IPS-18c (cell line): ENCODE results near the gene KRT82.

Source experiments
- H3K4me3 ChIP-seq: 2 replicates; pipeline ENCODE4 v1.7.0; 2013; ENCODE audit warnings: low read depth, mild to moderate bottlenecking, low read length, moderate library complexity; ENCODE audit not compliant: insufficient read depth
- H3K9me3 ChIP-seq: one replicate; pipeline ENCODE4 v1.6.1; 2013; ENCODE audit warnings: mild to moderate bottlenecking, low read length, moderate library complexity; ENCODE audit not compliant: control insufficient read depth, insufficient read depth

Gene KRT82

DNA sequence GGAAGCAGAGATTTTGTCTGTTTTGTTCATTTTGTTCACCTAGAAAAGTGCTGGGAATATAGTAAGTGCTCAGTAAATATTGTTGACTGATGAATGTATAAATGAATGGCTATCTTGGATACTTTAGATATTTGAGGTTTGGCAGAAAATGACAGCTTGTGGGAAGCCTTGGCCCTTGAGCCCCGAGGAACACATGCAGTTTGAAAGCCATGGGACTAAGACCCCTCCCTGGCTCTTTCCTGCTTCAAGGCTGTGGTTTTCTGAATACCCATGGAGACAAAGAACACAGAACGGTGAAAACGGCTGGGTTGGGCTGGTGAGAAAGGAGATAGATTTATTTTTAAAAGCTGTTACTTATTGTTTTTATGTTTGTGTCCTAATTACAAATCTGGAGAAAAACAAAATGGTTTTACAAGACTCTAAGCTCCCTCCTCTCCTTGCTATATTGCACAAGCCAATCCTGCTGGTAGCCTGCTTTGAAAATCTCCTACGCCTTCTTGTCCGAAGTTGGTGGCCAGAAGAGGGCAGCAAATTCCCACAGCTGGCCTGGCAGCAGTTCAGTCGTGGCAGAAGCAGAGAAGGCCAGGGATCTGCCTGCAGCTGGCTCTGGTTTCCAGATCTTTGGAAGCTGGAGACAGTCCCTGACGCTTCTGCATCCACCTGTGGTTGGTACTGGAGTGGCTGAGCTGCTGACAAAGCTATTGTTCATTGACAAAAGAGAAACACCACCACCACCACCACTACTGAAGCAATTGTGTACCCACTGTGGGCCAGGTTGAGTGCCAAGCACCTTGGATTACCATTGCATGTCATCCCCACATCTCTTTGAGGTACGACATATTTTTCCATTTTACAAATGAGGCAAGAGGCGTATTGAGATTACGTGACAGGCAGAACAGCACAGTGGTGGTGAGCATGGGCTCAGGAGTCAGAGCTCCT lies 33.6 kb downstream of the KRT82 start:
- Histone ChIP-seq H3K4me3 (no peak overlapping the region), H3K9me3 (no peaks in the 10 kb centered on the region)

DNA sequence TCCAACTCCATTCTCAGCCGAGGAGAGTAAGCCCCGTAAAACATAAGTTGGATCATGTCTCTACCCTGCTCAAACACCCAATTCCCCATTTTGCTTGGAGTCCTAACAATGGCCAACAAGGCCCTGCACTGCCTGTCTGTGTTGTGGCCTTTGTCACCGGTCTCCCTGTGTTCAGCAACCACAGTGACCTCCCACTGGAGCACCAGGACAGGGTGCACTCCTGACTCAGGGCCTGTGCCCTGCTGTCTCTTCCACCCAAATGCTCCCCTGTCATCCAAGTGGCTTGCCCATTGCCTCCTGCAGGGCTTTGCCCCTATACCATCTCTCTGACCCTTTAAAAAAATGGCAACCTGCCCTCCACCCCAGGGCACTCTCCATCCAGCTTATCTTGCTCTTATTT lies 34.4 kb downstream of the KRT82 start:
- Histone ChIP-seq H3K9me3 (no peaks in the 10 kb centered on the region), H3K4me3 (no peak overlapping the region)

DNA sequence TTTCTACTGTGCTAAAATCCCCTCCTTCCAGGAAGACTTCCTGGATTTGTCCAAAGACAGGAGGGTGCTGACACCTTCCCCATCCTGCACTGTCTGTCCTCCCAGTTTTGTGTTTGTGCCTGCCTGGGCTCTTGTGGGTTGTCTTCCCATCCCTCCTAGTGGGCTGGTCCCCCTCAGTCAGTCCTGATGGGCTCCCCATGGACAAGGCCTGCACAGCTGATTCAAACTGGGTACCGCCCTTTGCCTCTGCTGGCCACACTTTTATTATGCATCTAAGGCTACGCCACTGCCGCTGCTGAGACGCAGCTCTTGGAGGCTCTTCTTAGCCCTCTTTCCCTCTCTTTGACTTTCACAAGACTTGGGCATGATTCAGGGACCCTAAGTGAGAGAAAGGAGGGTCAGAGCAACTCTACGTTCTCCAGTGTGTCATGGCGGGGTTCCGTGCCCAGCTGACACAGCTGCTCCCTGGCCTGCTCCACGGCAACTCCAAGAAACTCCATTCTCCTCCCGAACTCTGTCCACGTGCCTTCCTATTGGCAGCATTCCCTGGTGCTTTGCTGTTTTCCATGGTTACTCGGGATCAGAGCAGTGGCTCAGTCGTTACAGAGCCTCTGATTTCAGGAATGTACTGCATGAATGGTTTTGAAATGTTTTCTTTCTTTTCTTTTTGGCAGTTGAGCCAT lies 35.1 kb downstream of the KRT82 start:
- H3K4me3 ChIP-seq, result no peak overlapping the region
- H3K9me3 ChIP-seq, result no peaks in the 10 kb centered on the region

DNA sequence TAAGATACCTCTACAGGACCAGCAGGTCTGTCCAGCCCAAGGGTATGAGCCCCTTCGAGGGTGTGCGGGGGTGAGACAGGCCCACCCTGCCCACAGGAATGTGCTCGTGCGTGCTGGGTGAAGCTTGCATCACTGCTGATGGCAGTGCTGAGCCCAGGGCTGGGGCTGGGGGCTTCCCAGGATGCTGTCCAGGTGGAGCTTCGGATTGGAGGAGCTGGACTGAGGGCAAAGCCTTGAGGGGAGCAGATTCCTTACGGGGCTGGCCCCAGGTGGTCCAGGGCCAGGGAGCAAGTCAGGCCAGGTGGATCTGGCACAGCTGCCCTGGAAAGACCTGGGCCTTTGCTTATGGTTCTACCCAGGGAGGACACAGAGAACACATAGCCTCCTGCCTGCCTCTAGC lies 36.3 kb downstream of the KRT82 start:
- no peak overlapping the region for H3K4me3 ChIP-seq
- no peaks in the 10 kb centered on the region for H3K9me3 ChIP-seq

DNA sequence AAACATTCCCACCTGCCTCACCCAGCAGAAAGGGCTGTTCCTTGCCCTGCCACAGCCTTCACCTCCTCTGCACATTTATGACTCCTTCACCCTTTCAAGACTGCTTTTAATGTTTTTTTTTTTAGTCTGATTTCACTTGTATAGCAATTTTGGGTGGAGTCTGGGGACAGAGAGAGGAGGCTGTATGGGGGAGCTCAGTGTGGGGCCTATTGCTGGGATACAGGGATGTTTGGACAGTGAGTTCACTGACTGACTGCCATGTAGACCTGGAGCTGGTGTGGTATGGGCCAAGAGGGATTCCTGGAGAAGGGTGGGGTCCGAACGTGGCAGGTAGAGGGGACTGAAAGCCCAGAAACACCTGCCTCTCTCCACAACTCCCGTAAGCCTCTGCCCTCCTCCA lies 36.9 kb downstream of the KRT82 start:
- no peak overlapping the region for H3K4me3 ChIP-seq
- H3K9me3 ChIP-seq, result no peaks in the 10 kb centered on the region

DNA sequence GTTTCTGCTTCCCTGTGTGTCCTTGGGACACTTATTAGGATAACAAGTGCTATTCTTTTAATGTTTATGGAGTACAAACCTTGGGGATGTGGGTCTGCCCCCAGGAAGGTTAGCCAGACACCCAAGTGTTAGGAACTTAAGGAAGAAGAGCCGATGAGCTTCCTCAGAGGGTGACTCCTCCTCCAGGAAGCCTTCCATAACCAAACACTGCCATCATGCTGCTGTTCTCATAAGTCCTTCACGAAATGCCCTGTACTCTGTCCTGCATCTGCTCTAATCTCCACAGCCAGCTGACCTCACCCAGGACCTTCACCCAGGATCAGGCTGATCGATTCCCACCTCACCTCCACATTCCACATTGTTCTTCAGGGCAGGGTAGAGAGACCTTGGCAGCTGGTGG lies 37.6 kb downstream of the KRT82 start:
- no peak overlapping the region for H3K4me3 ChIP-seq
- H3K9me3 ChIP-seq, result no peaks in the 10 kb centered on the region

- H3K9me3 ChIP-seq, result no peaks in the 10 kb centered on the region
- no peak overlapping the region for H3K4me3 ChIP-seq
These were observed 38.3 kb downstream of the KRT82 start for GRCh38 chr12:52367876-52368275.

DNA sequence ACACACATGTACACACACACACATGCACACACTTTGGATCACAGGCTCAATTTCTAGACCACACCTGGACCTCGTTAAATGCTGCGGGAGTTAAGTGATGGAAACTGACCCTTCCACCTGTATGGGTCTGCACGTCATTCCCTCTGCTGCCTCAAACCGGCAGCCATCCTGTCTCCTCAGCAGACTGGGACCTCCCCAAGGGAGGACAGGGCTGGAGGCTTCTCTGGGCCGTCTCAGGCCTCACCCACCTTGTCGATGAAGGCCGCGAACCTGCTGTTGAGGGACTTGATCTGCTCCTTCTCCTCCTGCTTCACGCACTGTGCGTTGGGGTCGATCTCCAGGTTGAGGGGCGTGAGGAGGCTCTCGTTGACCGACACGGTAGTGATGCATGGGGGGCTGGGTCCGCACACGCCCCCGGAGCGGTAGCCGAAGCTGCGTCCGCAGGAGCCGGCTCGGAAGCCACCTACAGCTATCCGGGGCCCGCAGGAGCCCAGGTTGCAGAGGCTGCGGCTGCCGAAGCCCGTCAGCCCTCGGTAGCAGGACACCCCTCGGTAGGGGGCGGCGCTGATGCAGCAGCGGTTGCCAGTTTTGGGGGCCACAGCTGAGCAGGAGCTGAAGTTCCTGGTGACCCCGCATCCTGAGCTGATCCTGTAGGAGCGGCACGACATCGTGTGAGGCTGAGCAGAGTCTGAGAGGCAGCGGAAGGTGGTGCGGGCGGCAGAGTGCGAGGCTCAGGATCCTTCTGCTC lies 39.2 kb downstream of the KRT82 start, which contains the start of gene KRT85:
Gene KRT85 (minus strand): TSS at position 744 of the 748 bp plus-strand sequence. CDS start 76 bp downstream, at position 668.
- H3K9me3 ChIP-seq, result no peaks in the 10 kb centered on the region
- H3K4me3 ChIP-seq, result no peak within 1 kb of the TSS

GRCh38 chr12:52364901-52365489 lies 41.1 kb downstream of the KRT82 start:
- H3K4me3 ChIP-seq, result no peak overlapping the region
- H3K9me3 ChIP-seq, result no peaks in the 10 kb centered on the region

- no peaks in the 10 kb centered on the region for H3K9me3 ChIP-seq
These were observed 42.1 kb downstream of the KRT82 start for GRCh38 chr12:52364061-52364460.

GRCh38 chr12:52363111-52363679 lies 42.9 kb downstream of the KRT82 start:
- H3K9me3 ChIP-seq, result no peaks in the 10 kb centered on the region
- H3K4me3 ChIP-seq, result no peak overlapping the region

More at GRCh38 chr12:52364061-52364460, 42.1 kb downstream of the KRT82 start:
- no peak overlapping the region for H3K4me3 ChIP-seq

DNA sequence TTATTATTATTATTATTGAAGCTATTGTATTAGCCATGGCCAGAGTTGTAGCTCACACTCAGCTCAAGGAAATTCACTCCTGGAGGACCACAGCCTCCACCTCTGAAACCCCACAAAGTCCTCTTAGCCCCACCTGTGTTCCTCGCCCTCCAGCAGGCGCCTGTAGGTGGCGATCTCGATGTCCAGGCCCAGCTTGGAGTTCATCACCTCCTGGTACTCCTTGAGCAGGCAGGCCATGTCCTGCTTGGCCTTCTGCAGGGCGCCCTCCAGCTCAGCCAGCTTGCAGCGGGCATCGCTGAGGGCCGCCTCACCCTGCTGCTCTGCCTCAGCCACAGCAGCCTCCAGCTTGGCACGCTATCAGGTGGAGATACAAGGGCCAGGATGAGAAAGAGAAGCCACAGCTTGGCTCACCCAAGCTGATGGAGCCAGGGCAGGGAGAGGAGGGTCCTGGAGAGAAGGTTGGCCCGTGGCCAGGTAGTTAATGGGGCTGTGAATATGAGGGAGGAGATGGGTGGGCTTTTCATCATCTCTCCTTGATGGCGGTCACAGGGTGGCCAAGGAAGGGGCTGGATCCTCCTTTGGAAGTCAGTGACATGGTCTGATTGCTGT lies 43.9 kb downstream of the KRT82 start:
- no peak overlapping the region for H3K4me3 ChIP-seq
- H3K9me3 ChIP-seq, result no peaks in the 10 kb centered on the region

DNA sequence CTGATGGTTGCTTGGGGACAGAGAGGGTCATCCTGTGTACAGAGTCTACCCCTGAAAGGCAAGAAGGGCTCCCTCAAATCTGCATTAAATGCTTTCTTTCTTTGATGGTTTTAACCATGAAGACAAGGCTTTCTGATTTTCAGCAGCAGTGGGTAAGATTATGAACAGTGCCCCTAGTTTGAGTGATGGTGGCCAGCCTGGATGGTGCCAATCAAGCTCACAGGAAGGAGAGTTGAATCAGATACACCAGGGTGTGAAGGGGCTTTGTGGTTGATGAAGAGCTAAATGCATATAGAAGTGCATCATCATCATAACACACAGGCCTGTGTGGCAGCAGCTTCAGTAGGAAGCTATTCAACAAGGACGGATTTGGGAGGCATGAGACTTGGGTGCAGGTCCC lies 44.6 kb downstream of the KRT82 start:
- Histone ChIP-seq H3K4me3 (no peak overlapping the region), H3K9me3 (no peaks in the 10 kb centered on the region)

DNA sequence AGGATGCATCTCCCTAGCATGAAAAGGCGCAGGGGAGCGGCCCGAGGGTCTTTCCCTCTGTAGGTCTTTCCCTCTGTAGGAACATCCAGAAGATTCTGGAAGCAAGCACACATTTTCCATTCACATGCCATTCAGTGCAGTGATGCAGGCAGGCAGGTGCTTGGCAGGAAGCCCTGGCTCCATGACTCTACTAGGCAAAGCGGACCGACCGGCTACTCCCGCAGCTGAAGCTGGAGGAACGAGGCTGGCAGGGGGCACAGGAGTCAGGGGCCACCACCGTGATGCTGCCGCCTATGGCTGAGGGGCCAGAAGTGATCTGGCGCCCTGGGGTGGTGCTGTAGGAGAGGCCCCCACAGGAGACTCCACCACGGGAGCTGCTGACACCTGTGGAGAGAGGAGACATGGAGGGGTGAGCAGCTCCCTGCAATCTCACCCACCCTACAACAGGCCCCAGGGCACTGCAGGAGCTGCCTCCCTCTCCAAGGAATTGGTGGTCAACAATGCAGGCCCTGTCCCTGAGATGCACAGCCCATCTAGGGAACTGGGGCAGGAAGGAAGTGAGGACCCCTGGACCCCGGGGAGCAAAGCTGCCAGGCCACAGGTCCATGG lies 45.4 kb downstream of the KRT82 start:
- no peaks in the 10 kb centered on the region for H3K9me3 ChIP-seq

GRCh38 chr12:52360106-52360662 lies 46.0 kb downstream of the KRT82 start:
- Histone ChIP-seq H3K9me3 (no peaks in the 10 kb centered on the region), H3K4me3 (no peak overlapping the region)

More for the DNA sequence above, 45.4 kb downstream of the KRT82 start:
- H3K4me3 ChIP-seq, result no peak overlapping the region

DNA sequence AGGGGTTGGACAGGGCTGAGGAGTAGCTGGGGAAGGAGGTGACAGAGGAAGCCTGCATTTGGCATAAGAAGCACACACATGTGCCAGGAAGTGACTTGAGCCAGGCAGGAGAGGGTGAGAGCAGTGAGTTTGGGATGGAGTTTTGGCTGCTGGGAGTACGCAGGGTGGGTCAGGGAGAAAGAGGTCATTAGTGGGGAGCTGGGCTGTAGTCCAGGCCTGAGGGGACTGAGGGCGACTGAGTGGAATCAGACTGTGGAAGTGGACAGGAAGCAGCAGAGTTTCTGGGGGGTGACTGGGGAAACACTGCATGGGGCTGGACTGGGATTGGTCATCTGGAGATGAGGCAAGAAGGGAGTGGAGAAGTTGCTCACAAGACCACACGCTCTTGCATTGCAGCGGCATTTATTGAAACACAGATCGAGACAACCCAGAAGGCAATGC lies 46.5 kb downstream of the KRT82 start:
- no peak overlapping the region for H3K4me3 ChIP-seq
- H3K9me3 ChIP-seq, result no peaks in the 10 kb centered on the region
